ENCODE results near the gene TH. TPM values are rescaled to one million over a fixed set of nuclear protein-coding genes. Genes with fewer than 3 reads are reported as not detected.

The TH gene
- total RNA-seq, 1 donor: not detected

GRCh38 chr11:2158296-2158737 is 13.3 kb downstream of the TH start:
- Histone ChIP-seq H3K27ac (ENCODE audit: low read depth, low read length) (no peak overlapping the region), H4K20me1 (ENCODE audit: insufficient read depth, low read length) (no peaks in the 10 kb centered on the region), H3K4me1 (ENCODE audit: insufficient read depth, low read length) (no peaks in the 10 kb centered on the region), H3K27me3 (ENCODE audit: insufficient read depth, low read length) (peaks cover 6% of the 10 kb centered on the region), H3K9me3 (ENCODE audit: low read depth, low read length) (no peaks in the 10 kb centered on the region), H3K36me3 (ENCODE audit: insufficient read depth, low read length) (no peaks in the 10 kb centered on the region), H2AFZ (ENCODE audit: low read length) (no peak overlapping the region), H3K79me2 (ENCODE audit: insufficient read depth, low read length) (no peaks in the 10 kb centered on the region), H3K4me3 (ENCODE audit: insufficient read depth, low read length) (no peak overlapping the region), H3K4me2 (ENCODE audit: insufficient read depth, low read length) (no peak overlapping the region)
- no peak for TF ChIP-seq CTCF (IDR thresholded peaks at IDR 0.05; ENCODE audit: extremely low read depth, low read depth, low read length)
- DNase-seq (ENCODE audit: insufficient read length, low spot score, missing footprints): no peak

- no peak for DNase-seq (ENCODE audit: insufficient read length, low spot score, missing footprints)
- no peak for TF ChIP-seq CTCF (IDR thresholded peaks at IDR 0.05; ENCODE audit: extremely low read depth, low read depth, low read length)
- Histone ChIP-seq H3K27me3 (ENCODE audit: insufficient read depth, low read length) (peaks cover 6% of the 10 kb centered on the region), H3K4me1 (ENCODE audit: insufficient read depth, low read length) (no peaks in the 10 kb centered on the region), H3K4me2 (ENCODE audit: insufficient read depth, low read length) (no peak overlapping the region), H3K4me3 (ENCODE audit: insufficient read depth, low read length) (no peak overlapping the region), H4K20me1 (ENCODE audit: insufficient read depth, low read length) (no peaks in the 10 kb centered on the region), H3K36me3 (ENCODE audit: insufficient read depth, low read length) (no peaks in the 10 kb centered on the region), H2AFZ (ENCODE audit: low read length) (no peak overlapping the region), H3K9me3 (ENCODE audit: low read depth, low read length) (no peaks in the 10 kb centered on the region), H3K27ac (ENCODE audit: low read depth, low read length) (no peak overlapping the region), H3K79me2 (ENCODE audit: insufficient read depth, low read length) (no peaks in the 10 kb centered on the region)
These were observed 14.1 kb downstream of the TH start for GRCh38 chr11:2157294-2158040.

- peak; percentile 99 for DNase-seq (ENCODE audit: insufficient read length, low spot score, missing footprints)
- H3K36me3 ChIP-seq (ENCODE audit: insufficient read depth, low read length): no peaks in the 10 kb centered on the region
- H3K9me3 ChIP-seq (ENCODE audit: low read depth, low read length): no peaks in the 10 kb centered on the region
- H3K4me1 ChIP-seq (ENCODE audit: insufficient read depth, low read length): no peaks in the 10 kb centered on the region
- no peak overlapping the region for H3K4me2 ChIP-seq (ENCODE audit: insufficient read depth, low read length)
- H4K20me1 ChIP-seq (ENCODE audit: insufficient read depth, low read length): peaks cover 3% of the 10 kb centered on the region
- H3K27ac ChIP-seq (ENCODE audit: low read depth, low read length): no peak overlapping the region
- no peaks in the 10 kb centered on the region for H3K79me2 ChIP-seq (ENCODE audit: insufficient read depth, low read length)
- peaks cover 6% of the 10 kb centered on the region for H3K27me3 ChIP-seq (ENCODE audit: insufficient read depth, low read length)
- TF ChIP-seq CTCF (IDR thresholded peaks at IDR 0.05; ENCODE audit: extremely low read depth, low read depth, low read length): peak; percentile 80
- no peak overlapping the region for H3K4me3 ChIP-seq (ENCODE audit: insufficient read depth, low read length)
- no peak overlapping the region for H2AFZ ChIP-seq (ENCODE audit: low read length)
These were observed 15.0 kb downstream of the TH start for GRCh38 chr11:2156416-2157182.

GRCh38 chr11:2155511-2155910 is 16.1 kb downstream of the TH start:
- TF ChIP-seq CTCF (IDR thresholded peaks at IDR 0.05; ENCODE audit: extremely low read depth, low read depth, low read length): no peak
- H3K4me3 ChIP-seq (ENCODE audit: insufficient read depth, low read length): no peak overlapping the region
- no peak overlapping the region for H2AFZ ChIP-seq (ENCODE audit: low read length)

More at GRCh38 chr11:2155511-2155910, 16.1 kb downstream of the TH start:
- Histone ChIP-seq H4K20me1 (ENCODE audit: insufficient read depth, low read length) (peaks cover 8% of the 10 kb centered on the region), H3K9me3 (ENCODE audit: low read depth, low read length) (no peaks in the 10 kb centered on the region), H3K36me3 (ENCODE audit: insufficient read depth, low read length) (no peaks in the 10 kb centered on the region), H3K4me1 (ENCODE audit: insufficient read depth, low read length) (no peaks in the 10 kb centered on the region), H3K27ac (ENCODE audit: low read depth, low read length) (no peak overlapping the region), H3K4me2 (ENCODE audit: insufficient read depth, low read length) (no peak overlapping the region), H3K79me2 (ENCODE audit: insufficient read depth, low read length) (no peaks in the 10 kb centered on the region), H3K27me3 (ENCODE audit: insufficient read depth, low read length) (peaks cover 10% of the 10 kb centered on the region)
- no peak for DNase-seq (ENCODE audit: insufficient read length, low spot score, missing footprints)

Measured in osteoblast (primary cell).